CD14-positive monocyte (primary cell): ENCODE data around the gene KAZN. TPM values are rescaled to one million over a fixed set of nuclear protein-coding genes. Genes with fewer than 3 reads are reported as not detected.

Experiments
- DNase-seq, 3 donors: peaks; one replicate each; pipeline ENCODE4 v3.0.0-alpha.2; 2011 to 2022
- H2AFZ ChIP-seq: 2 replicates; pipeline ENCODE4 v1.6.0; 2012; ENCODE audit warnings: mild to moderate bottlenecking, low read depth, low read length, inconsistent platforms; ENCODE audit not compliant: insufficient read depth, poor library complexity, severe bottlenecking
- H3K27ac ChIP-seq, 2 donors: 1 replicate in 1 of 2; 2 replicates in 1 of 2; pipeline ENCODE4 v1.5.1; 2012 to 2013; ENCODE audit warnings: low read length in 2 of 2, control low read depth in 1 of 2, inconsistent platforms in 1 of 2, low read depth in 1 of 2, mild to moderate bottlenecking in 1 of 2
- H3K27me3 ChIP-seq, 2 donors: one replicate each; pipeline versions ENCODE4 v1.6.0 to v1.6.1; 2011 to 2013; ENCODE audit warnings: low read length in 2 of 2; ENCODE audit not compliant: control insufficient read depth in 2 of 2, insufficient read depth in 2 of 2
- H3K36me3 ChIP-seq, 2 donors: replicated peaks in 1 of 2; 1 replicate in 1 of 2; 2 replicates in 1 of 2; pipeline versions ENCODE4 v1.5.1 to v1.6.1; 2012 to 2013; ENCODE audit warnings: low read length in 2 of 2, control low read depth in 1 of 2, inconsistent platforms in 1 of 2, mild to moderate bottlenecking in 1 of 2; ENCODE audit not compliant: insufficient read depth in 2 of 2, control insufficient read depth in 1 of 2
- H3K4me1 ChIP-seq, 2 donors: 1 replicate in 1 of 2; 2 replicates in 1 of 2; pipeline versions ENCODE4 v1.5.1 to v1.6.1; 2012 to 2013; ENCODE audit warnings: low read length in 2 of 2, control low read depth in 1 of 2, inconsistent platforms in 1 of 2, mild to moderate bottlenecking in 1 of 2, moderate library complexity in 1 of 2; ENCODE audit not compliant: insufficient read depth in 2 of 2, control insufficient read depth in 1 of 2
- H3K4me2 ChIP-seq: replicated peaks from 2 replicates; pipeline ENCODE3; 2012; ENCODE audit warnings: low read length, moderate library complexity, mild to moderate bottlenecking; ENCODE audit not compliant: poor library complexity, severe bottlenecking; ENCODE audit errors: extremely low read depth
- H3K4me3 ChIP-seq, 3 experiments: fragments of 200-600 bp in 1 of 3; sonication (generic) in 1 of 3; replicated peaks in 1 of 3; 1 replicate in 2 of 3; 2 replicates in 1 of 3; pipeline ENCODE4 v1.5.1; 2011 to 2013; ENCODE audit warnings: low read length in 3 of 3, mild to moderate bottlenecking in 3 of 3, control low read depth in 2 of 3, low read depth in 2 of 3, inconsistent platforms in 1 of 3, moderate library complexity in 1 of 3
- H3K79me2 ChIP-seq: 2 replicates; pipeline ENCODE4 v1.6.0; 2012; ENCODE audit warnings: mild to moderate bottlenecking, control low read depth, inconsistent platforms, low read length, moderate library complexity; ENCODE audit not compliant: insufficient read depth
- H3K9ac ChIP-seq: 2 replicates; pipeline ENCODE4 v1.6.0; 2017; ENCODE audit warnings: low read length, mild to moderate bottlenecking; ENCODE audit not compliant: insufficient read depth, poor library complexity, severe bottlenecking
- H3K9me3 ChIP-seq, 2 donors: replicated peaks in 1 of 2; 1 replicate in 1 of 2; 2 replicates in 1 of 2; pipeline versions ENCODE4 v1.5.1 to v1.6.1; 2012 to 2013; ENCODE audit warnings: low read length in 2 of 2, control low read depth in 1 of 2; ENCODE audit not compliant: control insufficient read depth in 1 of 2, insufficient read depth in 1 of 2
- H4K20me1 ChIP-seq: 2 replicates; pipeline ENCODE4 v1.6.0; 2012; ENCODE audit warnings: mild to moderate bottlenecking, low read length, control low read depth, moderate library complexity; ENCODE audit not compliant: insufficient read depth
- H3K27ac Mint-ChIP-seq, 7 donors: one replicate each; pipeline ENCODE4 v1.8.0; 2020; ENCODE audit warnings: mild to moderate bottlenecking in 7 of 7, mixed read lengths in 7 of 7, moderate library complexity in 6 of 7, inconsistent platforms in 2 of 7
- H3K27me3 Mint-ChIP-seq, 3 donors: one replicate each; pipeline ENCODE4 v1.8.0; 2021 to 2022; ENCODE audit warnings: low read depth in 3 of 3, mild to moderate bottlenecking in 3 of 3, mixed read lengths in 3 of 3, moderate library complexity in 3 of 3, inconsistent platforms in 1 of 3
- H3K36me3 Mint-ChIP-seq, 2 donors: one replicate each; pipeline ENCODE4 v1.8.0; 2020; ENCODE audit warnings: mixed read lengths in 2 of 2, inconsistent platforms in 1 of 2, mild to moderate bottlenecking in 1 of 2
- H3K4me1 Mint-ChIP-seq: one replicate; pipeline ENCODE4 v1.8.0; 2020; ENCODE audit warnings: mild to moderate bottlenecking, mixed read lengths
- H3K4me3 Mint-ChIP-seq, 2 donors: one replicate each; pipeline ENCODE4 v1.8.0; 2020; ENCODE audit warnings: mild to moderate bottlenecking in 2 of 2, mixed read lengths in 2 of 2, moderate library complexity in 1 of 2
- H3K9me3 Mint-ChIP-seq, 7 donors: one replicate each; pipeline ENCODE4 v1.8.0; 2020 to 2022; ENCODE audit warnings: mixed read lengths in 7 of 7, mild to moderate bottlenecking in 6 of 7, moderate library complexity in 6 of 7, inconsistent platforms in 2 of 7
- CTCF ChIP-seq: fragments of 200-600 bp; IDR thresholded peaks from one replicate; pipeline ENCODE4 v1.8.0; 2022; ENCODE audit warnings: antibody characterized with exemption, mild to moderate bottlenecking
- WGBS: methylation state at CpG from one replicate; pipeline ENCODE4 v1.1.5; 2013; ENCODE audit warnings: missing lambda C conversion rate; ENCODE audit not compliant: insufficient coverage; 5-methylcytosine and 5-hydroxymethylcytosine counted together
- intact Hi-C, 2 donors: fragments of 100-400 bp; cut with micrococcal nuclease; formaldehyde crosslinking; loops; one replicate each; pipeline versions ENCODE4 v1.15.0 to v1.15.1; 2023
- polyA plus RNA-seq, 3 donors: library from polyadenylated mRNA; depleted of rRNA in 1 of 3; unstranded in 2 of 3; stranded (reverse) in 1 of 3; fragments of 300-500 nt in 2 of 3; fragments of >200 nt in 1 of 3; fragmentation: Illumina TruSeq in 2 of 3; gene quantifications; 1 replicate in 2 of 3; 2 replicates in 1 of 3; pipeline ENCODE4 v1.2.3, GENCODE V29; 2012 to 2021

The KAZN gene
- polyA plus RNA-seq, 3 donors, result not detected

GRCh38 chr1:14750490-14750889 is 152.0 kb downstream of the KAZN start:
- H3K4me1 Mint-ChIP-seq, result peaks cover 1% of the 10 kb centered on the region
- no peaks in the 10 kb centered on the region for H3K27me3 Mint-ChIP-seq
- H3K9ac ChIP-seq, result no peak overlapping the region
- H3K36me3 Mint-ChIP-seq, result no peaks in the 10 kb centered on the region
- no peaks in the 10 kb centered on the region for H3K4me1 ChIP-seq
- H3K36me3 ChIP-seq, result no peaks in the 10 kb centered on the region
- no peak overlapping the region for H2AFZ ChIP-seq
- no peaks in the 10 kb centered on the region for H4K20me1 ChIP-seq
- H3K4me3 ChIP-seq, result no peak overlapping the region
- peaks cover 0 to 6% (median 0%) of the 10 kb centered on the region in 7 donors for H3K9me3 Mint-ChIP-seq
- no peak for DNase-seq
- intact Hi-C loops, result no loop called here
- no peaks in the 10 kb centered on the region for H3K9me3 ChIP-seq
- no peak overlapping the region for H3K4me3 Mint-ChIP-seq
- H3K4me2 ChIP-seq, result no peak overlapping the region
- no peaks in the 10 kb centered on the region for H3K79me2 ChIP-seq
- no peaks in the 10 kb centered on the region for H3K27me3 ChIP-seq
- WGBS, result 94% methylated on average over 2 of the region's 2 CpGs
- TF ChIP-seq CTCF, result no peak
- no peak overlapping the region for H3K27ac Mint-ChIP-seq
- H3K27ac ChIP-seq, result no peak overlapping the region

- intact Hi-C loops, result no loop called here
These were observed 157.2 kb downstream of the KAZN start for GRCh38 chr1:14755518-14756252.

More at GRCh38 chr1:14755518-14756252, 157.2 kb downstream of the KAZN start:
- Mint-ChIP-seq H3K9me3 (peaks cover 0 to 6% (median 0%) of the 10 kb centered on the region in 7 donors), H3K36me3 (no peaks in the 10 kb centered on the region), H3K4me3 (no peak overlapping the region), H3K4me1 (peaks cover 8% of the 10 kb centered on the region), H3K27me3 (no peaks in the 10 kb centered on the region), H3K27ac (peak overlapping the region in 3 of 7 donors; percentile 1 to 59 (median 45))
- Histone ChIP-seq H3K9me3 (no peaks in the 10 kb centered on the region), H3K79me2 (no peaks in the 10 kb centered on the region), H3K4me1 (peaks cover 0 to 2% of the 10 kb centered on the region in 2 donors), H3K4me2 (no peak overlapping the region), H3K27me3 (no peaks in the 10 kb centered on the region), H3K27ac (no peak overlapping the region), H4K20me1 (no peaks in the 10 kb centered on the region), H2AFZ (no peak overlapping the region), H3K36me3 (no peaks in the 10 kb centered on the region), H3K4me3 (no peak overlapping the region), H3K9ac (no peak overlapping the region)
- WGBS, result 78% methylated on average over 7 of the region's 9 CpGs
- no peak for TF ChIP-seq CTCF
- DNase-seq, result peak in 2 of 3 donors; percentile 8 to 10
